PFSK-1 (cell line): ENCODE measurements around the gene C3orf52.

Source experiments
- FOXP2 ChIP-seq: optimal IDR thresholded peaks from 2 replicates; pipeline ENCODE3; 2011; ENCODE audit warnings: borderline replicate concordance, control low read depth, inconsistent platforms; ENCODE audit not compliant: insufficient read depth; ENCODE audit errors: extremely low read length, extremely low read depth
- POLR2AphosphoS5 ChIP-seq: IDR thresholded peaks from 2 replicates; pipeline ENCODE4 v1.6.1; 2012; ENCODE audit warnings: low read depth, mild to moderate bottlenecking, control low read depth, low read length, moderate library complexity
- REST ChIP-seq, 2 experiments: IDR thresholded peaks; 2 replicates each; pipeline versions ENCODE4 v1.6.1 to v1.8.0; 2011 to 2012; ENCODE audit warnings: low read depth in 2 of 2, low read length in 2 of 2, control low read depth in 1 of 2, inconsistent platforms in 1 of 2, mild to moderate bottlenecking in 1 of 2, moderate library complexity in 1 of 2; ENCODE audit not compliant: insufficient read depth in 1 of 2
- SIN3A ChIP-seq: IDR thresholded peaks from 2 replicates; pipeline ENCODE4 v1.6.1; 2012; ENCODE audit warnings: mild to moderate bottlenecking, low read length, moderate library complexity, borderline replicate concordance; ENCODE audit not compliant: insufficient read depth
- TAF1 ChIP-seq: IDR thresholded peaks from 2 replicates; pipeline ENCODE4 v1.6.1; 2012; ENCODE audit warnings: low read length, control low read depth, borderline replicate concordance; ENCODE audit not compliant: insufficient read depth

C3orf52 gene

DNA sequence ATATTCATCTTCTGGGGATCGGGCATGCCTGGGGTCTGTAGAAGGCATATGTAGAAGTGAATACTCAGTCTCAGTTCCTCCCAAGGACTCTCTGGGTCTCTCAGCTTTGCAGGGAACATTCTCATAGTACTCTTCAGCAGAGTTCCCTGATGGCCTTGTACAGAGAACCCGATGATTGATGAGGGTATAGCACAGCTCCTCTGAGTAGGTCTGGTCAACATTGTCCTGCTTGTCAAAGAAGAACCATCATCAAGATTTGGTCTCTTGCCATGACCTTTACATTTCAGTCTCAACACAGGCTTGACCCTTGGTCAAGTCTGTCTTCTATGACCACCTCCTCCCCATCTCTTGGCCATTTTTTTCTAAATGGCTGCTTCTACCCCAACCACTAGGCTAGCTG is 37.4 kb downstream of the C3orf52 start:
- TF ChIP-seq TAF1 (no peak), SIN3A (no peak), POLR2AphosphoS5 (no peak)

DNA sequence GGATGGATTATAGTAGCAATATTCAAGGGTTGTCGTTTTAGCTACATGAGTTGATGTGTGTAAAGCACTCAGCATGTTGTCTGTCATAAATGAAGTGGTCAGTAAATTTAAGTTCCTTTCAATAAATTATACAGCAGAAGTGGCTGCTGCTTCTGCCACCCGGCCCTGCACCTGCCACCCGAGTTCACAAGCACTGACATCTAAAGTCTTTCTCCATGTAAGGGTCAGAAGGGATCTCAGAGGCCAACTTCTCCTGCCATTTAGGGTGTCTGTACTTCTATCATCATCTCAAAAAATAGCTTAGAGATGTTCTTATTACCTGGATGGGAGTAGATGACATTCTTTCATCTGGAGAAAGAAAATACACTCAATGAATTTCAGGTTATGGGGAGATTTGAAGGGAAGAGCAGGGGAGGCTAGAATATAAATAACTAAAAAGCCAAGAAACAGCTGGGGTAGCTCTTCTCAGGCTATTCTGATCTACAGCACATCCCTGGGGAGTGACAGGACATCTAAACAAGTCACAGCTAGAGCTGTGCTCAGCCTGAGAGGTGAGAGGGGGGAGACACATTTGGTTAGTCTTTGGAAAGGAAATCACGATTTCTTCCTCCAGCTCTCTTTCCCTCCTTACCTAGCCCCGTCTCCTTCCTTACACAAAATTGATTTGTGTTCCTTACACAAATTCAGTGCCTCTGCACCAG is 38.9 kb downstream of the C3orf52 start:
- TF ChIP-seq FOXP2 (no peak), POLR2AphosphoS5 (no peak), SIN3A (no peak), TAF1 (no peak), REST (IDR thresholded peaks at IDR 0.05; ENCODE audit: insufficient read depth in 1 of 2, low read depth in 2 of 2, low read length in 2 of 2) (no peak)

DNA sequence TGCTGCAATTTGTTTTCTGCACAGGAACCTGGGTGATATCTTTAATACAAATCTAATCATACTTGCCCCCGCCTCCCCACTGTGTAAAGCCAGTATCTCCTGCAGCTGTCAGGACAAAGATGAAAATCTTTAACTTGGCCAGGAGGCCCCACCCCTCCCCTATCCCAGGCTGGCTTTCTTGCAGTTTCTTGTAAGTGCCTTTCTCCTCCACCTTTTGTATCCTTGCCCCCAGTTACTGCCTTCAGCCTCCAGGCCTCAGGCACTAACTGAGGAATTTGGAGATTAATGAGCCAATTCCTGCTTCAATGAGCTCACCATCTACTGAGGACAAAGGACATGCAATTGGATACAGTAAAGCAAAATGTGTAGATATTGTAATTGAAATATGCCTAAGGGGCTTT is 40.3 kb downstream of the C3orf52 start:
- TF ChIP-seq SIN3A (no peak), TAF1 (no peak), FOXP2 (no peak), POLR2AphosphoS5 (no peak), REST (IDR thresholded peaks at IDR 0.05; ENCODE audit: insufficient read depth in 1 of 2, low read depth in 2 of 2, low read length in 2 of 2) (no peak)

DNA sequence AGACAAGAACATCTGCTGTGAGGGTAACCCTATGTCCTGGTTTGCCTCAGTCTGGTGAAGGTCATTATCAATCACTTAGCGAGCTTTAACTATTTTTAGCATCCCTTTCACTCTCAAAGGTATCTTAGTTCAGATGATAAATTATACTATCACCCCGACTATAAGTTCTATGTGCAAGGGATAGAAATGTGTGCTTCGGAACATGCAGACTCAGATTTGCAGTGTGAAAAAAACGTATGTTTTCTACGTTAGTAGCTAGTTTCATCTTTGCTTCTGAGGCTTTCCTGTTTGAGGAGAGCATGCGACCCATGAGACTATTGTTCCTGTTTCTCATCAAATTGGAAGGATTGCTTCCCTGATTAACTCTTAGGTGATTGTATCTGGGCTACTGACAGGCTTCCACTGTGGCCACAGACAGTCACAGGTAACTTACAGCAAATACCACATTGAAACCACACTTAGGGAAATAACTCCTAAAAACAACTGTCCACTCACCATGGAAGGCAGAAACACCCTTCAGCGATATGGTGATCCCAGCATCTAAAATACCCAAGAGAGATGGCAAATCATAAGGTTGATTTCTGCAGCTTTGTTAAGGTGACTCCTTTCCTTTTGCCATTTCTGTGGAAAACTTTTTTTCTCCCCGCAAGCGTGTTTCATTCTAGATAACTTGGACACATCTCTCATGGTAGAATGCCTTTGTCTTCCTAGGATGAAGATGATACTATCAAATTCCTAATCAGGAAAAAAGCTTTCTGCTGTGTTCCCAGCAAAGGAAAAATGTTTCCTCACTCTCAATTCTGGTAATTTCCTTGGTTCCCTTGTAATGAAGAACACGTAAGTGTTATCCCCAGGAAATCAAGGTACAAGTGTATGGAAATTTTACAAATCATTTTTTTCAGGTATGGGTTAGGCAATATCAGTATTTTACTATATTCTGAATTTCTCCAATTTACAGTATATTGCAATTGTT is 41.6 kb downstream of the C3orf52 start:
- TF ChIP-seq REST (IDR thresholded peaks at IDR 0.05; ENCODE audit: insufficient read depth in 1 of 2, low read depth in 2 of 2, low read length in 2 of 2) (no peak), SIN3A (no peak), TAF1 (no peak), FOXP2 (no peak), POLR2AphosphoS5 (no peak)

- TF ChIP-seq TAF1 = no peak
- TF ChIP-seq REST (IDR thresholded peaks at IDR 0.05; ENCODE audit: insufficient read depth in 1 of 2, low read depth in 2 of 2, low read length in 2 of 2) = no peak
- no peak for TF ChIP-seq POLR2AphosphoS5
- no peak for TF ChIP-seq FOXP2
- TF ChIP-seq SIN3A = no peak
These were observed 42.9 kb downstream of the C3orf52 start for GRCh38 chr3:112128843-112129727.
